Sigmoid colon (tissue), 4 donors: Measurements from ENCODE around the gene DGCR6L.
"Not testable (repeated sequence)": the region's sequence is repeated elsewhere in the genome, so short reads cannot be mapped to it uniquely, and the experiment has no call there.

ENCODE experiments used
- CTCF ChIP-seq, 4 experiments: fragments of 450-650 bp in 3 of 4; fragments of 200-600 bp in 1 of 4; IDR thresholded peaks; one replicate each; pipeline ENCODE4 v1.5.1; 2016 to 2019; ENCODE audit warnings: antibody characterized with exemption in 4 of 4, mild to moderate bottlenecking in 3 of 4, moderate library complexity in 2 of 4
- EP300 ChIP-seq, 4 donors: sonication (generic); formaldehyde crosslinking; IDR thresholded peaks; one replicate each; pipeline ENCODE4 v1.6.1; 2017; ENCODE audit warnings: antibody characterized with exemption in 4 of 4
- POLR2A ChIP-seq, 2 donors: fragments of 450-650 bp; IDR thresholded peaks; one replicate each; pipeline ENCODE4 v1.6.1; 2016; ENCODE audit warnings: antibody characterized with exemption in 2 of 2, mild to moderate bottlenecking in 2 of 2, moderate library complexity in 2 of 2

GRCh38 chr22:20269201-20269600 is 50.7 kb downstream of the DGCR6L start:
- TF ChIP-seq POLR2A, CTCF, EP300 (IDR thresholded peaks at IDR 0.05): not testable (repeated sequence)
